ENCODE measurements around the gene DCAF11. TPM values are rescaled to one million over a fixed set of nuclear protein-coding genes. Genes with fewer than 3 reads are reported as not detected.

The DCAF11 gene
- total and polyA plus RNA-seq, 2 experiments from 2014 or later = 29.1 to 59.8 TPM

DNA sequence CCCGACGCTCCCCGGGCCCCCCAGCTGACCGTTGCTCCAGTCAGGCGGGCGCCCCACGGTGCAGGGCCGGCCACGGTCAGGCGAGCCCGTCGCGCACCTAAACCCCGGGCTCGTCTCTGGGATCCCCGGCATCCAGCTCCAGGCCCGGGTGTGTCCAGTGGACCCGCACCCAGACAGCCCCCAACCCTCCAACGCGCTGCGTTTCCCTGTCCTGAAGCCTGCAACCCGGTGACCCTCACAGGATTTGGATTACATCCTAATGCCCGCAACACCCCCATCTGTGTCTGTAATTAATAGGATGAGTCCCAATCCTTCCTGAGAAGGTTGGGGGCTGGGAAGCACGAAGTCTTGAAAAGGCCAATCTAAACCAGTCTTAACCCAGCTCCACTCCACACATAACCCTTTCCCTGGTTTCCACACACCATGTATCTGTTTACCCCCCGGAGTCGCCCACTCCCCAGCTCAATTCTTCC is 32.8 kb upstream of the DCAF11 start:
- Histone ChIP-seq H3F3A (ENCODE audit: insufficient read depth) (no peaks in the 10 kb centered on the region), H3K9me2 (ENCODE audit: insufficient read depth) (no peaks in the 10 kb centered on the region), H3K79me2 (ENCODE audit: insufficient read depth) (no peaks in the 10 kb centered on the region), H3K4me1 (ENCODE audit: insufficient read depth) (no peaks in the 10 kb centered on the region), H3K4me2 (ENCODE audit: unreplicated experiment) (peak overlapping the region; percentile 84), H3K4me3 (peak overlapping the region; percentile 78), H3K27ac (no peak overlapping the region), H3K27me3 (replicated peaks; ENCODE audit: insufficient read depth) (peaks cover 14% of the 10 kb centered on the region; the same call in 1 of the 2 replicates), H3K9ac (peak overlapping the region; percentile 23; the same call in 1 of the 2 replicates), H3K9me3 (ENCODE audit: low read depth) (no peaks in the 10 kb centered on the region), H2AFZ (peak overlapping the region; percentile 81; the same call in 1 of the 2 replicates), H4K20me1 (ENCODE audit: insufficient read depth) (no peaks in the 10 kb centered on the region), H3K36me3 (ENCODE audit: low read depth) (no peaks in the 10 kb centered on the region)
- WGBS, 2 experiments (ENCODE audit: low coverage in 1 of 2, low lambda C conversion rate in 2 of 2, missing lambda C conversion rate in 2 of 2) = 54 to 56% methylated on average over 13 to 20 of the region's 26 CpGs
- no peak for DNase-seq
- in situ Hi-C loops (cut with MboI) = no loop called here
- TF ChIP-seq EZH2phosphoT487 (IDR thresholded peaks at IDR 0.05; ENCODE audit: insufficient read depth, low read depth) (no peak), EZH2 (IDR thresholded peaks at IDR 0.05; ENCODE audit: insufficient read depth, poor library complexity, severe bottlenecking) (no peak)

DNA sequence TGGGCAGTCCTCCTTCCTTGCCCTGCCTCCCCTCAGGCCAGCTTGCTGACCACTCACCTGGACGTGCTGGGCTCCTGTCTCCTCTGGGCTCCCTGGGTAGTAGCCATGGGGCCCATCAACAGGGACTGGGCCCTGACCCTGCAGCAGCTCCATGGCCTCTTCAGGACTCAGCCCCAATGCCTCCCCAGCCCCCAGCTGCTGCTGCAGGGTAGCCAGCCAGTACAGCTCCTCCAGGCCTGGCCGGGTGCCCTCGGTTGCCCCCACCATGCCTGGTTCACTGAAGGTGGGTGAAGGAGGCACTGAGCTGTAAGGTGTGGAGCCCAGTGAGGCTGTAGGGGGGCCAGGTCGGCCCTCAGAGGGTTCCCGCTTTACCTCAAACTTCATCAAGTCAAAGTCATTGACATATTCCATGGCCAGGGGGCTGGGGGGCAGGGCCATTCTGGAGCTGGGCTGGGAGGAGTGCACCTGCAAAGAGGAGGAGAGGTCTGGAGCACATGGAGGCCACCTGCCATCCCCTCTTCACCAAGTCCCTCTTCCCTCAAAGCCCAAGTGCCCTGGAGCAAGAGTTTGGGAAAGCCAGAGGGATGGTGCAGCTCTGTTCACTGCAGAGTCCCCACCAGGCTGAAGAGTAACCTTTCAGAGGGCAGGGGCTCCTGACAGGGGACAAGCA is 32.0 kb upstream of the DCAF11 start:
- in situ Hi-C loops (cut with MboI) = no loop called here
- H2AFZ ChIP-seq = no peak overlapping the region
- no peaks in the 10 kb centered on the region for H3K79me2 ChIP-seq (ENCODE audit: insufficient read depth)
- no peaks in the 10 kb centered on the region for H3K4me1 ChIP-seq (ENCODE audit: insufficient read depth)
- 93 to 94% methylated on average over 5 of the region's 5 CpGs for WGBS, 2 experiments (ENCODE audit: low coverage in 1 of 2, low lambda C conversion rate in 2 of 2, missing lambda C conversion rate in 2 of 2)
- H3K9me2 ChIP-seq (ENCODE audit: insufficient read depth) = no peaks in the 10 kb centered on the region
- H3K4me3 ChIP-seq = no peak overlapping the region
- H3K4me2 ChIP-seq (ENCODE audit: unreplicated experiment) = no peak overlapping the region
- TF ChIP-seq EZH2phosphoT487 (IDR thresholded peaks at IDR 0.05; ENCODE audit: insufficient read depth, low read depth) (no peak), EZH2 (IDR thresholded peaks at IDR 0.05; ENCODE audit: insufficient read depth, poor library complexity, severe bottlenecking) (no peak)
- no peak overlapping the region for H3K27ac ChIP-seq
- no peaks in the 10 kb centered on the region for H3K36me3 ChIP-seq (ENCODE audit: low read depth)
- no peaks in the 10 kb centered on the region for H4K20me1 ChIP-seq (ENCODE audit: insufficient read depth)
- H3F3A ChIP-seq (ENCODE audit: insufficient read depth) = no peaks in the 10 kb centered on the region
- no peak for DNase-seq
- no peaks in the 10 kb centered on the region for H3K9me3 ChIP-seq (ENCODE audit: low read depth)
- H3K9ac ChIP-seq = no peak overlapping the region
- H3K27me3 ChIP-seq (replicated peaks; ENCODE audit: insufficient read depth) = peaks cover 14% of the 10 kb centered on the region; the same call in 1 of the 2 replicates

DNA sequence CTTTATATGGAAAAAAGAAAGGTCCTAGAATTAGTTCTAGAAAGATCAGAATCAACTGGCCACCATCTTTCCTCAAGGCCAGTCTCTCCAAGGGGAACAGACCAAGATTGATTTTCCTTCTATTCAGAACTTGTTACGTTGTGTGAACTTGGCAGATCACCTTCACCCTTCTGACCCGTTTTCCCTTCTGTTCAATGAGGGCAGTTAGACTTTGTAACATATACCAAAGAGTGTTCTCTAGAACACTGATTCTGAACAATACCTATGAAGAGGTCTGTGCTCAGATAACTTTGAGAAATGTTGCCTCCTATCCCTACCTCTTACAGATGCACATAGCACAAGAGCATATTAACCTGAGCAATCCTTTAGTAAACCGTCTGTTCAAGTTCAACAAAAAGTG is 31.1 kb upstream of the DCAF11 start:
- in situ Hi-C loops (cut with MboI) = no loop called here
- WGBS, 2 experiments (ENCODE audit: low coverage in 1 of 2, low lambda C conversion rate in 2 of 2, missing lambda C conversion rate in 2 of 2) = 69 to 74% methylated on average over 3 of the region's 3 CpGs

DNA sequence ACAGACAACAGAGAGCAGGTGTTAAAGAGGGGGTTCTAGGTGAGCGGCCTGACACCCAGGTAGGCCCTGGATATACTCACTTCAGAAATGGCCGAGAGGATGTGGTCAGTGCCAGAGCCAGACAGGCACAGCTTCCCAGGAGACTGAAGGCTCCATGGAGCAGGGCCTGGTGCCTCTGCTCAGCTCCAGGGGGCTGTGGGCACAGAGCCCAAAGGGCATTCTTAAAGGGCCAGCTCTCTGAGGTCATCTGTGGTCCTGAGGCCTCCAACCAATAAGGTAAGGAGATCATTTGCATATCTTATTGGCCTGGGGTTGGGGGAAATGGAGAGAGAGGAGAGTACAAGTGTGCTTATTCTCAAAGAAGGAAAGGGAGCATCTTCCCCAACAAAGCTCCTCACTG is 30.1 kb upstream of the DCAF11 start:
- in situ Hi-C loops (cut with MboI) = no loop called here

More for the DNA sequence above, 31.1 kb upstream of the DCAF11 start:
- no peak for TF ChIP-seq EZH2 (IDR thresholded peaks at IDR 0.05; ENCODE audit: insufficient read depth, poor library complexity, severe bottlenecking)
- TF ChIP-seq EZH2phosphoT487 (IDR thresholded peaks at IDR 0.05; ENCODE audit: insufficient read depth, low read depth) = no peak
- Histone ChIP-seq H3K9me3 (ENCODE audit: low read depth) (no peaks in the 10 kb centered on the region), H3K79me2 (ENCODE audit: insufficient read depth) (no peaks in the 10 kb centered on the region), H3K27ac (no peak overlapping the region), H4K20me1 (ENCODE audit: insufficient read depth) (no peaks in the 10 kb centered on the region), H3K9me2 (ENCODE audit: insufficient read depth) (no peaks in the 10 kb centered on the region), H2AFZ (no peak overlapping the region), H3K36me3 (ENCODE audit: low read depth) (no peaks in the 10 kb centered on the region), H3K4me2 (ENCODE audit: unreplicated experiment) (no peak overlapping the region), H3K4me1 (ENCODE audit: insufficient read depth) (no peaks in the 10 kb centered on the region), H3K27me3 (replicated peaks; ENCODE audit: insufficient read depth) (peaks cover 14% of the 10 kb centered on the region; the same call in 1 of the 2 replicates), H3K9ac (no peak overlapping the region), H3K4me3 (no peak overlapping the region), H3F3A (ENCODE audit: insufficient read depth) (no peaks in the 10 kb centered on the region)
- no peak for DNase-seq

More for the DNA sequence above, 30.1 kb upstream of the DCAF11 start:
- no peaks in the 10 kb centered on the region for H3F3A ChIP-seq (ENCODE audit: insufficient read depth)
- H4K20me1 ChIP-seq (ENCODE audit: insufficient read depth) = no peaks in the 10 kb centered on the region
- no peaks in the 10 kb centered on the region for H3K4me1 ChIP-seq (ENCODE audit: insufficient read depth)
- no peaks in the 10 kb centered on the region for H3K79me2 ChIP-seq (ENCODE audit: insufficient read depth)
- no peak overlapping the region for H2AFZ ChIP-seq
- no peak for DNase-seq
- peaks cover 14% of the 10 kb centered on the region; the same call in 1 of the 2 replicates for H3K27me3 ChIP-seq (replicated peaks; ENCODE audit: insufficient read depth)
- H3K4me3 ChIP-seq = no peak overlapping the region
- no peaks in the 10 kb centered on the region for H3K9me2 ChIP-seq (ENCODE audit: insufficient read depth)
- H3K9ac ChIP-seq = no peak overlapping the region
- H3K27ac ChIP-seq = no peak overlapping the region
- no peak overlapping the region for H3K4me2 ChIP-seq (ENCODE audit: unreplicated experiment)
- TF ChIP-seq EZH2 (IDR thresholded peaks at IDR 0.05; ENCODE audit: insufficient read depth, poor library complexity, severe bottlenecking) (no peak), EZH2phosphoT487 (IDR thresholded peaks at IDR 0.05; ENCODE audit: insufficient read depth, low read depth) (no peak)
- WGBS, 2 experiments (ENCODE audit: low coverage in 1 of 2, low lambda C conversion rate in 2 of 2, missing lambda C conversion rate in 2 of 2) = 89 to 91% methylated on average over 2 of the region's 2 CpGs
- H3K36me3 ChIP-seq (ENCODE audit: low read depth) = no peaks in the 10 kb centered on the region
- no peaks in the 10 kb centered on the region for H3K9me3 ChIP-seq (ENCODE audit: low read depth)

Measured in GM23248 (cell line).